HEK293 (cell line): ENCODE measurements around the gene CCNL1.

Experiments used
- CTCF ChIP-seq: fragments of 450-650 bp; formaldehyde crosslinking; IDR thresholded peaks from 2 replicates; pipeline ENCODE4 v1.5.1; 2016; ENCODE audit warnings: missing biosample characterization, missing genetic modification characterization
- PBX3 ChIP-seq: sonication (generic); formaldehyde crosslinking; IDR thresholded peaks from 2 replicates; pipeline ENCODE4 v1.8.1; 2022; ENCODE audit warnings: mild to moderate bottlenecking, moderate library complexity, missing genetic modification reagents
- ZNF26 ChIP-seq: fragments of 450-650 bp; formaldehyde crosslinking; IDR thresholded peaks from 2 replicates; pipeline ENCODE4 v1.5.1; 2016; ENCODE audit warnings: missing biosample characterization, missing genetic modification characterization
- ZNF548 ChIP-seq: fragments of 450-650 bp; formaldehyde crosslinking; IDR thresholded peaks from 2 replicates; pipeline ENCODE4 v1.5.1; 2016; ENCODE audit warnings: missing biosample characterization, missing genetic modification characterization
- ZNF549 ChIP-seq: fragments of 450-650 bp; IDR thresholded peaks from 2 replicates; pipeline ENCODE4 v1.5.1; 2018; ENCODE audit warnings: missing biosample characterization, missing genetic modification characterization, mild to moderate bottlenecking, inconsistent platforms, moderate library complexity
- ZNF561 ChIP-seq: fragments of 450-650 bp; IDR thresholded peaks from 2 replicates; pipeline ENCODE4 v1.5.1; 2018; ENCODE audit warnings: missing biosample characterization, missing genetic modification characterization, borderline replicate concordance
- ZNF76 ChIP-seq: fragments of 450-650 bp; formaldehyde crosslinking; IDR thresholded peaks from 2 replicates; pipeline ENCODE4; 2016; ENCODE audit warnings: low read depth, missing biosample characterization, missing genetic modification characterization, borderline replicate concordance

- TF ChIP-seq ZNF561 (no peak), ZNF548 (tag by site-specific recombination) (no peak), CTCF (no peak), ZNF26 (no peak), PBX3 (CRISPR knock-in tag) (no peak), ZNF549 (no peak), ZNF76 (tag by site-specific recombination) (no peak)
Observed at GRCh38 chr3:157172746-157173145, 12.8 kb upstream of the CCNL1 start.
